Body of pancreas (tissue), 4 donors: ENCODE results near the gene USP36.

Experiments used
- CTCF ChIP-seq, 7 experiments: fragments of 450-650 bp in 4 of 7; fragments of 200-600 bp in 3 of 7; sonication (generic) in 3 of 7; IDR thresholded peaks; one replicate each; pipeline ENCODE4 v1.5.1; 2016 to 2019; ENCODE audit warnings: antibody characterized with exemption in 7 of 7
- POLR2A ChIP-seq, 3 donors: fragments of 450-650 bp; IDR thresholded peaks; one replicate each; pipeline ENCODE4 v1.6.1; 2016; ENCODE audit warnings: antibody characterized with exemption in 3 of 3, mild to moderate bottlenecking in 2 of 3

- TF ChIP-seq POLR2A (IDR thresholded peaks at IDR 0.05) (no peak), CTCF (IDR thresholded peaks at IDR 0.05) (no peak)
Observed at GRCh38 chr17:78818152-78818846, 22.3 kb downstream of the USP36 start.
